Measurements from ENCODE around the gene CHP1.
"Not testable (repeated sequence)": the region's sequence is repeated elsewhere in the genome, so short reads cannot be mapped to it uniquely, and the experiment has no call there.

- not testable (repeated sequence) for TF ChIP-seq CTCF (conservative IDR thresholded peaks at IDR 0.05 in 1 of 2, IDR thresholded peaks at IDR 0.05 in 1 of 2; ENCODE audit: extremely low read depth in 1 of 2, insufficient read depth in 1 of 2, low read depth in 1 of 2, low read length in 2 of 2); EZH2 (IDR thresholded peaks at IDR 0.05; ENCODE audit: borderline replicate concordance, low read length)
These were observed 19.7 kb downstream of the CHP1 start for GRCh38 chr15:41250745-41251144.
